VCaP (cell line): ENCODE measurements around the gene NAPEPLD.
"Not testable (repeated sequence)": the region's sequence is repeated elsewhere in the genome, so short reads cannot be mapped to it uniquely, and the experiment has no call there.

Experiments
- H3K27ac ChIP-seq: fragments of 450-650 bp; 2 replicates; pipeline ENCODE4 v1.5.1; 2017
- CTCF ChIP-seq: fragments of 450-650 bp; conservative IDR thresholded peaks from 2 replicates; pipeline ENCODE4 v1.5.1; 2017; ENCODE audit warnings: mild to moderate bottlenecking, moderate library complexity

The NAPEPLD gene

GRCh38 chr7:103065667-103066066, 83.2 kb downstream of the NAPEPLD start:
- no peak; the same call in 1 of the 2 replicates for TF ChIP-seq CTCF
- no peak overlapping the region for H3K27ac ChIP-seq

- no peak for TF ChIP-seq CTCF
- H3K27ac ChIP-seq = no peak overlapping the region
These were observed 85.0 kb downstream of the NAPEPLD start for GRCh38 chr7:103063895-103064294.

GRCh38 chr7:103059471-103059870, 89.4 kb downstream of the NAPEPLD start:
- no peak for TF ChIP-seq CTCF
- H3K27ac ChIP-seq = no peak overlapping the region

GRCh38 chr7:103058122-103058521, 90.8 kb downstream of the NAPEPLD start:
- TF ChIP-seq CTCF = no peak
- H3K27ac ChIP-seq = no peak overlapping the region

- not testable (repeated sequence) for H3K27ac ChIP-seq
These were observed 92.9 kb downstream of the NAPEPLD start for GRCh38 chr7:103056006-103056405.

- TF ChIP-seq CTCF = 0 out of 2 replicates have a peak, but pooled peaks have one; percentile 5
These were observed 97.4 kb downstream of the NAPEPLD start for GRCh38 chr7:103051519-103051918.

More at GRCh38 chr7:103051519-103051918, 97.4 kb downstream of the NAPEPLD start:
- no peak overlapping the region for H3K27ac ChIP-seq
